SK-N-SH (cell line): Measurements from ENCODE around the gene PPA1.

ENCODE experiments used
- EP300 ChIP-seq, 2 experiments: IDR thresholded peaks; 2 replicates each; pipeline versions ENCODE4 v1.4.0 to v1.6.1; 2012; ENCODE audit warnings: borderline replicate concordance in 1 of 2, low read depth in 1 of 2, low read length in 1 of 2
- EZH2phosphoT487 ChIP-seq: fragments of 200-600 bp; sonication (generic); IDR thresholded peaks from 2 replicates; pipeline ENCODE4 v1.6.1; 2017; ENCODE audit warnings: low read depth, mixed run types, mild to moderate bottlenecking, antibody characterized with exemption, moderate library complexity, borderline replicate concordance
- FOXM1 ChIP-seq: IDR thresholded peaks from 2 replicates; pipeline ENCODE4 v1.4.0; 2012; ENCODE audit warnings: low read depth, mild to moderate bottlenecking
- JUND ChIP-seq: IDR thresholded peaks from 2 replicates; pipeline ENCODE4 v1.4.0; 2012
- MEF2A ChIP-seq: IDR thresholded peaks from 2 replicates; pipeline ENCODE4 v1.4.0; 2012; ENCODE audit warnings: low read depth, borderline replicate concordance
- SMC3 ChIP-seq: IDR thresholded peaks from 2 replicates; pipeline ENCODE4 v1.6.1; 2012; ENCODE audit warnings: low read depth, low read length, improper control_type of control experiment
- TAF1 ChIP-seq: IDR thresholded peaks from 2 replicates; pipeline ENCODE4 v1.6.1; 2012; ENCODE audit warnings: low read depth, mild to moderate bottlenecking, low read length, moderate library complexity, borderline replicate concordance
- TF ChIP-seq, protein P1 (sequence below): fragments of 200-600 bp; sonication (generic); IDR thresholded peaks from 2 replicates; pipeline ENCODE4 v1.6.1; 2017; ENCODE audit warnings: antibody characterized with exemption, mild to moderate bottlenecking, moderate library complexity
- TF ChIP-seq, protein P2 (sequence below): IDR thresholded peaks from 2 replicates; pipeline ENCODE4 v1.4.0; 2012; ENCODE audit warnings: low read depth
- TF ChIP-seq, protein P3 (sequence below): fragments of 150-350 bp; IDR thresholded peaks from 2 replicates; pipeline ENCODE4 v1.6.1; 2017; ENCODE audit warnings: antibody characterized with exemption, low read length, low read depth, borderline replicate concordance
- TF ChIP-seq, protein P4 (sequence below): IDR thresholded peaks from 2 replicates; pipeline ENCODE4 v1.4.0; 2012; ENCODE audit warnings: low read depth, borderline replicate concordance

DNA sequence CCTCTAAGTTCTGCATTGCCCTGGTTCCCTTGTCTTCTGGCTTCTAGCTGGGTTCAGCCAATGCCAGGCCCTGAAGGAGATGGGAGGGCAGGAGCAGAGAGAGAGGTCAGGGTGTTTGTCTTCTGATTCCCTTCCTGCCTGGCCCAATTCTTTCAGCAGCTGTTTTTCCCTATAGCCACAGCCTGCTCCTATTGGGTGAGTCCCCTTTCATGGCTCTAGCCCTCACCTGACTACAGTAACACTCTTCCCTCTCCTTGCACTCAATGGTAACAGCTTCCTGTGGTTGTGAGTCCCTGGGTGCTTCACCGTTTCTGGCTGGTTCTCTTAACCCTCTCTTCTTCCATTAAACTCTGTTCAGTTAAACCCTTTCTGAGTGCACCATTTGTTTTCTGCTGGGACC, 33.5 kb upstream of the PPA1 start:
- TF ChIP-seq, protein P1, sequence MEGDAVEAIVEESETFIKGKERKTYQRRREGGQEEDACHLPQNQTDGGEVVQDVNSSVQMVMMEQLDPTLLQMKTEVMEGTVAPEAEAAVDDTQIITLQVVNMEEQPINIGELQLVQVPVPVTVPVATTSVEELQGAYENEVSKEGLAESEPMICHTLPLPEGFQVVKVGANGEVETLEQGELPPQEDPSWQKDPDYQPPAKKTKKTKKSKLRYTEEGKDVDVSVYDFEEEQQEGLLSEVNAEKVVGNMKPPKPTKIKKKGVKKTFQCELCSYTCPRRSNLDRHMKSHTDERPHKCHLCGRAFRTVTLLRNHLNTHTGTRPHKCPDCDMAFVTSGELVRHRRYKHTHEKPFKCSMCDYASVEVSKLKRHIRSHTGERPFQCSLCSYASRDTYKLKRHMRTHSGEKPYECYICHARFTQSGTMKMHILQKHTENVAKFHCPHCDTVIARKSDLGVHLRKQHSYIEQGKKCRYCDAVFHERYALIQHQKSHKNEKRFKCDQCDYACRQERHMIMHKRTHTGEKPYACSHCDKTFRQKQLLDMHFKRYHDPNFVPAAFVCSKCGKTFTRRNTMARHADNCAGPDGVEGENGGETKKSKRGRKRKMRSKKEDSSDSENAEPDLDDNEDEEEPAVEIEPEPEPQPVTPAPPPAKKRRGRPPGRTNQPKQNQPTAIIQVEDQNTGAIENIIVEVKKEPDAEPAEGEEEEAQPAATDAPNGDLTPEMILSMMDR: no peak
- TF ChIP-seq, protein P2, sequence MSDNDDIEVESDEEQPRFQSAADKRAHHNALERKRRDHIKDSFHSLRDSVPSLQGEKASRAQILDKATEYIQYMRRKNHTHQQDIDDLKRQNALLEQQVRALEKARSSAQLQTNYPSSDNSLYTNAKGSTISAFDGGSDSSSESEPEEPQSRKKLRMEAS: no peak
- TF ChIP-seq FOXM1 (no peak), SMC3 (no peak), EP300 (IDR thresholded peaks at IDR 0.05; ENCODE audit: borderline replicate concordance in 1 of 2, low read depth in 1 of 2, low read length in 1 of 2) (no peak), TAF1 (no peak), EZH2phosphoT487 (no peak), MEF2A (no peak), JUND (no peak)
- TF ChIP-seq, protein P3, sequence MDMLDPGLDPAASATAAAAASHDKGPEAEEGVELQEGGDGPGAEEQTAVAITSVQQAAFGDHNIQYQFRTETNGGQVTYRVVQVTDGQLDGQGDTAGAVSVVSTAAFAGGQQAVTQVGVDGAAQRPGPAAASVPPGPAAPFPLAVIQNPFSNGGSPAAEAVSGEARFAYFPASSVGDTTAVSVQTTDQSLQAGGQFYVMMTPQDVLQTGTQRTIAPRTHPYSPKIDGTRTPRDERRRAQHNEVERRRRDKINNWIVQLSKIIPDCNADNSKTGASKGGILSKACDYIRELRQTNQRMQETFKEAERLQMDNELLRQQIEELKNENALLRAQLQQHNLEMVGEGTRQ: no peak
- TF ChIP-seq, protein P4, sequence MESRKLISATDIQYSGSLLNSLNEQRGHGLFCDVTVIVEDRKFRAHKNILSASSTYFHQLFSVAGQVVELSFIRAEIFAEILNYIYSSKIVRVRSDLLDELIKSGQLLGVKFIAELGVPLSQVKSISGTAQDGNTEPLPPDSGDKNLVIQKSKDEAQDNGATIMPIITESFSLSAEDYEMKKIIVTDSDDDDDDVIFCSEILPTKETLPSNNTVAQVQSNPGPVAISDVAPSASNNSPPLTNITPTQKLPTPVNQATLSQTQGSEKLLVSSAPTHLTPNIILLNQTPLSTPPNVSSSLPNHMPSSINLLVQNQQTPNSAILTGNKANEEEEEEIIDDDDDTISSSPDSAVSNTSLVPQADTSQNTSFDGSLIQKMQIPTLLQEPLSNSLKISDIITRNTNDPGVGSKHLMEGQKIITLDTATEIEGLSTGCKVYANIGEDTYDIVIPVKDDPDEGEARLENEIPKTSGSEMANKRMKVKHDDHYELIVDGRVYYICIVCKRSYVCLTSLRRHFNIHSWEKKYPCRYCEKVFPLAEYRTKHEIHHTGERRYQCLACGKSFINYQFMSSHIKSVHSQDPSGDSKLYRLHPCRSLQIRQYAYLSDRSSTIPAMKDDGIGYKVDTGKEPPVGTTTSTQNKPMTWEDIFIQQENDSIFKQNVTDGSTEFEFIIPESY: no peak
